ENCODE data around the gene LBX1.

GRCh38 chr10:101270763-101271162 lies 41.5 kb upstream of the LBX1 start:
- TF ChIP-seq CTCF (IDR thresholded peaks at IDR 0.05) (no peak), POLR2A (IDR thresholded peaks at IDR 0.05) (no peak)
